SJSA1 (cell line): ENCODE measurements around the gene OR2L2. TPM values are rescaled to one million over a fixed set of nuclear protein-coding genes. Genes with fewer than 3 reads are reported as not detected.
"Not testable (repeated sequence)": the region's sequence is repeated elsewhere in the genome, so short reads cannot be mapped to it uniquely, and the experiment has no call there.

Experiments used
- DNase-seq, 2 experiments: peaks; one replicate each; pipeline ENCODE4 v3.0.0-alpha.2; 2015 to 2020; ENCODE audit warnings: low spot score in 2 of 2, low read depth in 1 of 2
- H3K27ac ChIP-seq: fragments of 250-450 bp; sonication (Bioruptor Pico); 2 replicates; pipeline ENCODE4 v1.5.1; 2020; ENCODE audit warnings: mild to moderate bottlenecking, moderate library complexity
- H3K27me3 ChIP-seq: fragments of 250-450 bp; sonication (Bioruptor Pico); replicated peaks from 2 replicates; pipeline ENCODE4 v1.5.1; 2020; ENCODE audit warnings: mild to moderate bottlenecking, moderate library complexity
- H3K36me3 ChIP-seq: fragments of 250-450 bp; sonication (Bioruptor Pico); 2 replicates; pipeline ENCODE4 v1.5.1; 2020; ENCODE audit warnings: mild to moderate bottlenecking
- H3K4me1 ChIP-seq: fragments of 250-450 bp; sonication (Bioruptor Pico); replicated peaks from 2 replicates; pipeline ENCODE4 v1.6.1; 2021; ENCODE audit warnings: mild to moderate bottlenecking
- H3K4me3 ChIP-seq: fragments of 250-450 bp; sonication (Bioruptor Pico); 2 replicates; pipeline ENCODE4 v1.5.1; 2020; ENCODE audit warnings: mild to moderate bottlenecking
- H3K9me3 ChIP-seq: fragments of 250-450 bp; sonication (Bioruptor Pico); replicated peaks from 2 replicates; pipeline ENCODE4 v1.5.1; 2020; ENCODE audit warnings: mild to moderate bottlenecking
- total RNA-seq: library from RNA; depleted of rRNA; stranded (reverse); fragments of >200 nt; shearing (Covaris generic); gene quantifications from 2 replicates; pipeline ENCODE4 v1.2.3, GENCODE V29; 2014; rRNA removed

The OR2L2 gene
- total RNA-seq, 1 experiment from 2014 or later: not detected

GRCh38 chr1:248065604-248066003 is 35.7 kb downstream of the OR2L2 start:
- DNase-seq: no peak
- no peak overlapping the region for H3K4me3 ChIP-seq
- no peak overlapping the region for H3K27ac ChIP-seq
- H3K27me3 ChIP-seq: no peaks in the 10 kb centered on the region
- no peaks in the 10 kb centered on the region for H3K36me3 ChIP-seq
- H3K9me3 ChIP-seq: 0 out of 2 replicates have a peak, but pooled peaks cover 4% of the 10 kb centered on the region
- no peaks in the 10 kb centered on the region for H3K4me1 ChIP-seq

GRCh38 chr1:248083864-248084263 is 54.0 kb downstream of the OR2L2 start:
- not testable (repeated sequence) for H3K27me3 ChIP-seq, H3K4me1 ChIP-seq, H3K27ac ChIP-seq, H3K36me3 ChIP-seq, H3K9me3 ChIP-seq, H3K4me3 ChIP-seq, DNase-seq

Other genes with a start within 250 kb of the OR2L2 start
- not detected in 2 replicates for gene OR14A16, start 206.0 kb upstream of the OR2L2 start, total RNA-seq
- not detected in 2 replicates for gene OR11L1, start 188.2 kb upstream of the OR2L2 start, total RNA-seq
- not detected in 2 replicates for gene TRIM58, start 172.9 kb upstream of the OR2L2 start, total RNA-seq
- not detected in 2 replicates for gene OR2W3, start 134.5 kb upstream of the OR2L2 start, total RNA-seq
- gene OR2T8, start 109.8 kb upstream of the OR2L2 start, total RNA-seq: not detected in 2 replicates
- not detected in 2 replicates for gene OR2AJ1, start 105.2 kb upstream of the OR2L2 start, total RNA-seq
- not detected in 2 replicates for gene OR2L8, start 81.2 kb upstream of the OR2L2 start, total RNA-seq
- gene OR2AK2, start 64.8 kb upstream of the OR2L2 start, total RNA-seq: not detected in 2 replicates
- gene OR2L5, start 16.4 kb upstream of the OR2L2 start, total RNA-seq: not detected in 2 replicates
- not detected in 2 replicates for gene OR2L3, start 16.8 kb downstream of the OR2L2 start, total RNA-seq
- not detected in 2 replicates for gene OR2L13, start 65.1 kb downstream of the OR2L2 start, total RNA-seq
- gene OR2M5, start 115.1 kb downstream of the OR2L2 start, total RNA-seq: not detected in 2 replicates
- gene OR2M2, start 144.8 kb downstream of the OR2L2 start, total RNA-seq: not detected in 2 replicates
- gene OR2M3, start 167.2 kb downstream of the OR2L2 start, total RNA-seq: not detected in 2 replicates
- gene OR2M4, start 201.3 kb downstream of the OR2L2 start, total RNA-seq: not detected in 2 replicates
- gene OR2T33, start 247.9 kb downstream of the OR2L2 start, total RNA-seq: not detected in 2 replicates